ENCODE data around the gene XBP1. TPM values are rescaled to one million over a fixed set of nuclear protein-coding genes. Genes with fewer than 3 reads are reported as not detected.

The XBP1 gene
- total and polyA plus RNA-seq, 2 of the 13 experiments (the other 11 are each of a cell fraction or from before 2014, with no cell fraction given), result 416 to 427 TPM

DNA sequence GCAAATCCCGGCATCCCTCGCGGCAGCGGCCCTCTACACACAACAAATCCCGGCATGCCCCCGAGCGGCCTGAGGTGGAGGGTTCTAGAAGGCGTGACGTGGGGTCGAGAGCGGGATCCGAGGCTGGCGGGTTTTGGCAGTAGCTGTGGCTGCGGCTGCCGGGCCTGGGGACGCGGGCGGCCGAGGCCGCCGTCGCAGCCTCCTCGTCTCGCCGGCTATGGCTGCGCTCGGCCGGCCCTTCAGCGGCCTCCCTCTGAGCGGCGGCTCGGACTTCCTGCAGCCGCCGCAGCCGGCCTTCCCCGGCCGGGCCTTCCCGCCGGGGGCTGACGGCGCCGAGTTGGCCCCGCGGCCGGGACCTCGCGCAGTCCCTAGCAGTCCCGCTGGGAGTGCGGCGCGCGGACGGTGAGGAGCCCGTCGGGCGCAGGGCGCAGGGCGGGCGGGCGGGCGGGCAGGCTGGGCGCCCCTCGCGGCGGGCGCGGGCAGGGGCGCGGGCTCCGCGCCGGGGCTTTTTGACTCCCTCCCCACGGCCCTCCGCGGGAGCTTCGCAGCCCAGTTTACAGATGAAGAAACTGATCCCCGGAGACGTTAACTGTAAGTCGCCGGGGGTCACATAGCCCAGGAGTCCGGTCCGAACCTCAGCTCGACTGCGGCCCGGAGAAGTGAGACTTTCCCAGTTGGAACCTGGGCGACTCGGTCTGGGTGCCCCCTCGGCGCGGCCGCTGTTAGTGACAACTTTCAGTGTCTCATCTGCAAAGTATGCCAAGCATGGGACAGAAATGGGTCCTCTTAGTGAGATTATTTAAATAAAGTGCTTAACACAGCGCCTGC, 27.5 kb downstream of the XBP1 start, which contains the start of gene CCDC117 (continued):
- TF ChIP-seq, protein P1, sequence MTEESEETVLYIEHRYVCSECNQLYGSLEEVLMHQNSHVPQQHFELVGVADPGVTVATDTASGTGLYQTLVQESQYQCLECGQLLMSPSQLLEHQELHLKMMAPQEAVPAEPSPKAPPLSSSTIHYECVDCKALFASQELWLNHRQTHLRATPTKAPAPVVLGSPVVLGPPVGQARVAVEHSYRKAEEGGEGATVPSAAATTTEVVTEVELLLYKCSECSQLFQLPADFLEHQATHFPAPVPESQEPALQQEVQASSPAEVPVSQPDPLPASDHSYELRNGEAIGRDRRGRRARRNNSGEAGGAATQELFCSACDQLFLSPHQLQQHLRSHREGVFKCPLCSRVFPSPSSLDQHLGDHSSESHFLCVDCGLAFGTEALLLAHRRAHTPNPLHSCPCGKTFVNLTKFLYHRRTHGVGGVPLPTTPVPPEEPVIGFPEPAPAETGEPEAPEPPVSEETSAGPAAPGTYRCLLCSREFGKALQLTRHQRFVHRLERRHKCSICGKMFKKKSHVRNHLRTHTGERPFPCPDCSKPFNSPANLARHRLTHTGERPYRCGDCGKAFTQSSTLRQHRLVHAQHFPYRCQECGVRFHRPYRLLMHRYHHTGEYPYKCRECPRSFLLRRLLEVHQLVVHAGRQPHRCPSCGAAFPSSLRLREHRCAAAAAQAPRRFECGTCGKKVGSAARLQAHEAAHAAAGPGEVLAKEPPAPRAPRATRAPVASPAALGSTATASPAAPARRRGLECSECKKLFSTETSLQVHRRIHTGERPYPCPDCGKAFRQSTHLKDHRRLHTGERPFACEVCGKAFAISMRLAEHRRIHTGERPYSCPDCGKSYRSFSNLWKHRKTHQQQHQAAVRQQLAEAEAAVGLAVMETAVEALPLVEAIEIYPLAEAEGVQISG (CRISPR knock-in tag; IDR thresholded peaks at IDR 0.05), result peak; percentile 97
- TF ChIP-seq SMAD1 (CRISPR knock-in tag; IDR thresholded peaks at IDR 0.05; ENCODE audit: borderline replicate concordance, low read depth) (no peak), HMGXB3 (CRISPR knock-in tag; IDR thresholded peaks at IDR 0.05; ENCODE audit: borderline replicate concordance) (peak; percentile 82), ZNF230 (CRISPR knock-in tag; IDR thresholded peaks at IDR 0.05) (peak; percentile 62; the same call in 1 of the 2 replicates), MIER2 (CRISPR knock-in tag; IDR thresholded peaks at IDR 0.05) (peak; percentile 37; the same call in 1 of the 2 replicates), HIVEP1 (CRISPR knock-in tag; IDR thresholded peaks at IDR 0.05) (no peak), ZNF652 (CRISPR knock-in tag; IDR thresholded peaks at IDR 0.05; ENCODE audit: borderline replicate concordance, low read depth) (no peak), RBAK (CRISPR knock-in tag; IDR thresholded peaks at IDR 0.05) (no peak), SRY (CRISPR knock-in tag; IDR thresholded peaks at IDR 0.05) (peak; percentile 81; the same call in 1 of the 2 replicates), ARID2 (CRISPR knock-in tag; IDR thresholded peaks at IDR 0.05; ENCODE audit: borderline replicate concordance) (no peak), HMGXB4 (CRISPR knock-in tag; IDR thresholded peaks at IDR 0.05; ENCODE audit: borderline replicate concordance in 1 of 2, low read depth in 1 of 2) (peak; percentile 70 to 83; a peak in 3 of 4 replicates), IRX3 (CRISPR knock-in tag; IDR thresholded peaks at IDR 0.05; ENCODE audit: borderline replicate concordance, low read depth) (peak; percentile 78; the same call in 1 of the 2 replicates), CREM (IDR thresholded peaks at IDR 0.05) (peak; percentile 90), CREM (CRISPR knock-in tag; IDR thresholded peaks at IDR 0.05) (no peak), ZNF33B (CRISPR knock-in tag; IDR thresholded peaks at IDR 0.05) (no peak; the same call in 1 of the 2 replicates), MTF2 (CRISPR knock-in tag; IDR thresholded peaks at IDR 0.05; ENCODE audit: borderline replicate concordance) (no peak), HDAC1 (CRISPR knock-in tag; IDR thresholded peaks at IDR 0.05) (peak; percentile 75; the same call in 1 of the 2 replicates)
- TF ChIP-seq, protein P2, sequence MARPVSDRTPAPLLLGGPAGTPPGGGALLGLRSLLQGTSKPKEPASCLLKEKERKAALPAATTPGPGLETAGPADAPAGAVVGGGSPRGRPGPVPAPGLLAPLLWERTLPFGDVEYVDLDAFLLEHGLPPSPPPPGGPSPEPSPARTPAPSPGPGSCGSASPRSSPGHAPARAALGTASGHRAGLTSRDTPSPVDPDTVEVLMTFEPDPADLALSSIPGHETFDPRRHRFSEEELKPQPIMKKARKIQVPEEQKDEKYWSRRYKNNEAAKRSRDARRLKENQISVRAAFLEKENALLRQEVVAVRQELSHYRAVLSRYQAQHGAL (CRISPR knock-in tag; IDR thresholded peaks at IDR 0.05; ENCODE audit: not compliant biosample characterization), result peak; percentile 17

Data from HepG2 (cell line).